ENCODE measurements around the gene CARM1. TPM values are rescaled to one million over a fixed set of nuclear protein-coding genes. Genes with fewer than 3 reads are reported as not detected.

The CARM1 gene
- total RNA-seq, 1 experiment from 2014 or later, result 103 TPM

DNA sequence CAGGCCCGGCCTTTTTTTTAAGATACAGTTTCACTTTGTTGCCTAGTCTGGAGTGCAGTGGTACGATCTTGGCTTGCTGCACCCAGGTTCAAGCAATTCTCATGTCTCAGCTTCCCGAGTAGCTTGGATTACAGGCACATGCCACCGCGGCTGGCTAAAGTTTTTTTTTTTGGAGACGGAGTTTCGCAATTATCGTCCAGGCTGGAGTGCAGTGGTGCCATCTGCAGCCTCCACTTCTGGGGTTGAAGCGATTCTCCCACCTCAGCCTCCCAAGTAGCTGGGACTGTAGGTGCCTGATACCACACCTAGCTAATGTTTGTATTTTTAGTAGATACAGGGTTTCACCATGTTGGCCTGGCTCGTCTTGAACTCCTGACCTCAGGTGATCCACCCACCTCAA lies 4.9 kb upstream of the CARM1 start:
- TF ChIP-seq CBX3 (IDR thresholded peaks at IDR 0.05; ENCODE audit: low read depth), result no peak
- no peak for TF ChIP-seq FOSL1 (IDR thresholded peaks at IDR 0.05; ENCODE audit: low read depth)
- TF ChIP-seq, protein P1, sequence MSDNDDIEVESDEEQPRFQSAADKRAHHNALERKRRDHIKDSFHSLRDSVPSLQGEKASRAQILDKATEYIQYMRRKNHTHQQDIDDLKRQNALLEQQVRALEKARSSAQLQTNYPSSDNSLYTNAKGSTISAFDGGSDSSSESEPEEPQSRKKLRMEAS (IDR thresholded peaks at IDR 0.05), result no peak
- TF ChIP-seq YY1 (IDR thresholded peaks at IDR 0.05; ENCODE audit: extremely low read depth, insufficient replicate concordance, low read depth, low read length), result no peak
- TF ChIP-seq ATF3 (IDR thresholded peaks at IDR 0.05), result no peak
- TF ChIP-seq RAD21 (IDR thresholded peaks at IDR 0.05; ENCODE audit: low read depth), result no peak
- no peak for TF ChIP-seq ZNF274 (IDR thresholded peaks at IDR 0.05; ENCODE audit: low read depth, low read length)
- TF ChIP-seq EGR1 (IDR thresholded peaks at IDR 0.05; ENCODE audit: low read depth), result no peak
- TF ChIP-seq, protein P2, sequence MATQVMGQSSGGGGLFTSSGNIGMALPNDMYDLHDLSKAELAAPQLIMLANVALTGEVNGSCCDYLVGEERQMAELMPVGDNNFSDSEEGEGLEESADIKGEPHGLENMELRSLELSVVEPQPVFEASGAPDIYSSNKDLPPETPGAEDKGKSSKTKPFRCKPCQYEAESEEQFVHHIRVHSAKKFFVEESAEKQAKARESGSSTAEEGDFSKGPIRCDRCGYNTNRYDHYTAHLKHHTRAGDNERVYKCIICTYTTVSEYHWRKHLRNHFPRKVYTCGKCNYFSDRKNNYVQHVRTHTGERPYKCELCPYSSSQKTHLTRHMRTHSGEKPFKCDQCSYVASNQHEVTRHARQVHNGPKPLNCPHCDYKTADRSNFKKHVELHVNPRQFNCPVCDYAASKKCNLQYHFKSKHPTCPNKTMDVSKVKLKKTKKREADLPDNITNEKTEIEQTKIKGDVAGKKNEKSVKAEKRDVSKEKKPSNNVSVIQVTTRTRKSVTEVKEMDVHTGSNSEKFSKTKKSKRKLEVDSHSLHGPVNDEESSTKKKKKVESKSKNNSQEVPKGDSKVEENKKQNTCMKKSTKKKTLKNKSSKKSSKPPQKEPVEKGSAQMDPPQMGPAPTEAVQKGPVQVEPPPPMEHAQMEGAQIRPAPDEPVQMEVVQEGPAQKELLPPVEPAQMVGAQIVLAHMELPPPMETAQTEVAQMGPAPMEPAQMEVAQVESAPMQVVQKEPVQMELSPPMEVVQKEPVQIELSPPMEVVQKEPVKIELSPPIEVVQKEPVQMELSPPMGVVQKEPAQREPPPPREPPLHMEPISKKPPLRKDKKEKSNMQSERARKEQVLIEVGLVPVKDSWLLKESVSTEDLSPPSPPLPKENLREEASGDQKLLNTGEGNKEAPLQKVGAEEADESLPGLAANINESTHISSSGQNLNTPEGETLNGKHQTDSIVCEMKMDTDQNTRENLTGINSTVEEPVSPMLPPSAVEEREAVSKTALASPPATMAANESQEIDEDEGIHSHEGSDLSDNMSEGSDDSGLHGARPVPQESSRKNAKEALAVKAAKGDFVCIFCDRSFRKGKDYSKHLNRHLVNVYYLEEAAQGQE (IDR thresholded peaks at IDR 0.05; ENCODE audit: low read depth), result no peak
- no peak for TF ChIP-seq POLR2AphosphoS5 (IDR thresholded peaks at IDR 0.05; ENCODE audit: low read depth, low read length)
- no peak for TF ChIP-seq JUND (IDR thresholded peaks at IDR 0.05)
- no peak for TF ChIP-seq ELF1 (IDR thresholded peaks at IDR 0.05; ENCODE audit: borderline replicate concordance, low read depth)
- no peak for TF ChIP-seq CTCF (IDR thresholded peaks at IDR 0.05 in 2 of 3, conservative IDR thresholded peaks at IDR 0.05 in 1 of 3; ENCODE audit: borderline replicate concordance in 1 of 3, insufficient read depth in 1 of 3, low read depth in 2 of 3, low read length in 2 of 3)
- TF ChIP-seq SRF (IDR thresholded peaks at IDR 0.05; ENCODE audit: low read depth), result no peak
- TF ChIP-seq EZH2 (IDR thresholded peaks at IDR 0.05), result no peak
- TF ChIP-seq EZH2phosphoT487 (IDR thresholded peaks at IDR 0.05; ENCODE audit: borderline replicate concordance), result no peak
- no peak for TF ChIP-seq CEBPB (IDR thresholded peaks at IDR 0.05; ENCODE audit: low read depth)
- no peak for TF ChIP-seq ZFX (IDR thresholded peaks at IDR 0.05)
- Histone ChIP-seq H3K9me2 (ENCODE audit: insufficient read depth) (no peaks in the 10 kb centered on the region), H3K4me2 (ENCODE audit: low read length) (no peak overlapping the region), H3K79me2 (ENCODE audit: insufficient read depth, low read length) (no peaks in the 10 kb centered on the region), H3K9me3 (ENCODE audit: control insufficient read depth in 1 of 2, insufficient read depth in 1 of 2, low read depth in 1 of 2, low read length in 2 of 2) (no peaks in the 10 kb centered on the region), H2AFZ (ENCODE audit: low read depth, low read length, poor library complexity, severe bottlenecking) (no peak overlapping the region), H3K4me3 (replicated peaks in 1 of 2; ENCODE audit: low read depth in 1 of 2, low read length in 2 of 2) (no peak overlapping the region), H3K36me3 (ENCODE audit: control insufficient read depth in 1 of 2, insufficient read depth in 2 of 2, low read length in 2 of 2) (no peaks in the 10 kb centered on the region), H4K20me1 (ENCODE audit: insufficient read depth) (no peaks in the 10 kb centered on the region), H3K27ac (ENCODE audit: low read depth, low read length) (no peak overlapping the region), H3K27me3 (ENCODE audit: insufficient read depth, low read length) (no peaks in the 10 kb centered on the region), H3K4me1 (ENCODE audit: control insufficient read depth in 1 of 2, insufficient read depth in 2 of 2, low read length in 2 of 2) (peaks cover 11 to 29% of the 10 kb centered on the region in 2 experiments), H3K9ac (ENCODE audit: low read length) (no peak overlapping the region)
- RAD21 ChIA-PET (ENCODE audit: low non-redundant PET in 1 of 2, low total read pairs in 2 of 2, uncharacterized antibody in 2 of 2, unreplicated experiment in 2 of 2), result interaction anchor here in 1 of 2 experiments (0.6 kb wide), 1 partner anchor 9 kb away, joined by 3 read pairs; no protein-coding TSS in a partner anchor
- DNase-seq (ENCODE audit: low read depth, low spot score) (no peak), ATAC-seq (no peak)
- no TSS peak for BruUV-seq (replicated peaks)
- intact Hi-C loops (cut with micrococcal nuclease), result no loop called here
- POLR2A ChIA-PET, result no interaction called here
- CTCF ChIA-PET, result interaction anchor here (1.7 to 4.5 kb wide), 4 partner anchors 9 to 167 kb away, joined by 4 to 52 read pairs (median 8); partner anchors contain the start of genes DNM2 and TMED1
